ENCODE data around the gene KRTAP10-5.

- TF ChIP-seq EP300 (IDR thresholded peaks at IDR 0.05), result no peak
- TF ChIP-seq, protein P1, sequence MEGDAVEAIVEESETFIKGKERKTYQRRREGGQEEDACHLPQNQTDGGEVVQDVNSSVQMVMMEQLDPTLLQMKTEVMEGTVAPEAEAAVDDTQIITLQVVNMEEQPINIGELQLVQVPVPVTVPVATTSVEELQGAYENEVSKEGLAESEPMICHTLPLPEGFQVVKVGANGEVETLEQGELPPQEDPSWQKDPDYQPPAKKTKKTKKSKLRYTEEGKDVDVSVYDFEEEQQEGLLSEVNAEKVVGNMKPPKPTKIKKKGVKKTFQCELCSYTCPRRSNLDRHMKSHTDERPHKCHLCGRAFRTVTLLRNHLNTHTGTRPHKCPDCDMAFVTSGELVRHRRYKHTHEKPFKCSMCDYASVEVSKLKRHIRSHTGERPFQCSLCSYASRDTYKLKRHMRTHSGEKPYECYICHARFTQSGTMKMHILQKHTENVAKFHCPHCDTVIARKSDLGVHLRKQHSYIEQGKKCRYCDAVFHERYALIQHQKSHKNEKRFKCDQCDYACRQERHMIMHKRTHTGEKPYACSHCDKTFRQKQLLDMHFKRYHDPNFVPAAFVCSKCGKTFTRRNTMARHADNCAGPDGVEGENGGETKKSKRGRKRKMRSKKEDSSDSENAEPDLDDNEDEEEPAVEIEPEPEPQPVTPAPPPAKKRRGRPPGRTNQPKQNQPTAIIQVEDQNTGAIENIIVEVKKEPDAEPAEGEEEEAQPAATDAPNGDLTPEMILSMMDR (IDR thresholded peaks at IDR 0.05), result no peak
- no peak for TF ChIP-seq RFX5 (IDR thresholded peaks at IDR 0.05)
- TF ChIP-seq, protein P2, sequence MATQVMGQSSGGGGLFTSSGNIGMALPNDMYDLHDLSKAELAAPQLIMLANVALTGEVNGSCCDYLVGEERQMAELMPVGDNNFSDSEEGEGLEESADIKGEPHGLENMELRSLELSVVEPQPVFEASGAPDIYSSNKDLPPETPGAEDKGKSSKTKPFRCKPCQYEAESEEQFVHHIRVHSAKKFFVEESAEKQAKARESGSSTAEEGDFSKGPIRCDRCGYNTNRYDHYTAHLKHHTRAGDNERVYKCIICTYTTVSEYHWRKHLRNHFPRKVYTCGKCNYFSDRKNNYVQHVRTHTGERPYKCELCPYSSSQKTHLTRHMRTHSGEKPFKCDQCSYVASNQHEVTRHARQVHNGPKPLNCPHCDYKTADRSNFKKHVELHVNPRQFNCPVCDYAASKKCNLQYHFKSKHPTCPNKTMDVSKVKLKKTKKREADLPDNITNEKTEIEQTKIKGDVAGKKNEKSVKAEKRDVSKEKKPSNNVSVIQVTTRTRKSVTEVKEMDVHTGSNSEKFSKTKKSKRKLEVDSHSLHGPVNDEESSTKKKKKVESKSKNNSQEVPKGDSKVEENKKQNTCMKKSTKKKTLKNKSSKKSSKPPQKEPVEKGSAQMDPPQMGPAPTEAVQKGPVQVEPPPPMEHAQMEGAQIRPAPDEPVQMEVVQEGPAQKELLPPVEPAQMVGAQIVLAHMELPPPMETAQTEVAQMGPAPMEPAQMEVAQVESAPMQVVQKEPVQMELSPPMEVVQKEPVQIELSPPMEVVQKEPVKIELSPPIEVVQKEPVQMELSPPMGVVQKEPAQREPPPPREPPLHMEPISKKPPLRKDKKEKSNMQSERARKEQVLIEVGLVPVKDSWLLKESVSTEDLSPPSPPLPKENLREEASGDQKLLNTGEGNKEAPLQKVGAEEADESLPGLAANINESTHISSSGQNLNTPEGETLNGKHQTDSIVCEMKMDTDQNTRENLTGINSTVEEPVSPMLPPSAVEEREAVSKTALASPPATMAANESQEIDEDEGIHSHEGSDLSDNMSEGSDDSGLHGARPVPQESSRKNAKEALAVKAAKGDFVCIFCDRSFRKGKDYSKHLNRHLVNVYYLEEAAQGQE (IDR thresholded peaks at IDR 0.05), result no peak
- no peak for TF ChIP-seq ZFP36 (IDR thresholded peaks at IDR 0.05; ENCODE audit: borderline replicate concordance, partially characterized antibody)
- TF ChIP-seq, protein P3, sequence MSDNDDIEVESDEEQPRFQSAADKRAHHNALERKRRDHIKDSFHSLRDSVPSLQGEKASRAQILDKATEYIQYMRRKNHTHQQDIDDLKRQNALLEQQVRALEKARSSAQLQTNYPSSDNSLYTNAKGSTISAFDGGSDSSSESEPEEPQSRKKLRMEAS (IDR thresholded peaks at IDR 0.05), result no peak
- no peak for TF ChIP-seq ESRRA (IDR thresholded peaks at IDR 0.05; ENCODE audit: borderline replicate concordance, low read length)
- TF ChIP-seq MYC (IDR thresholded peaks at IDR 0.05; ENCODE audit: borderline replicate concordance, low read length), result no peak
- no peak for TF ChIP-seq NPAS2 (CRISPR knock-in tag; IDR thresholded peaks at IDR 0.05; ENCODE audit: borderline replicate concordance)
- TF ChIP-seq POLR2A (IDR thresholded peaks at IDR 0.05; ENCODE audit: low read length), result no peak
- no peak for TF ChIP-seq ZNF302 (CRISPR knock-in tag; IDR thresholded peaks at IDR 0.05)
- no peak for TF ChIP-seq MAZ (IDR thresholded peaks at IDR 0.05; ENCODE audit: borderline replicate concordance, low read depth, low read length)
- no peak for TF ChIP-seq RAD21 (conservative IDR thresholded peaks at IDR 0.05 in 1 of 2, IDR thresholded peaks at IDR 0.05 in 1 of 2)
- TF ChIP-seq MAFK (IDR thresholded peaks at IDR 0.05; ENCODE audit: partially characterized antibody), result no peak
Observed at GRCh38 chr21:44612669-44613229, 32.3 kb upstream of the KRTAP10-5 start.
